Dermis microvascular lymphatic vessel endothelial cell (primary cell): ENCODE data around the gene MOSPD3. TPM values are rescaled to one million over a fixed set of nuclear protein-coding genes. Genes with fewer than 3 reads are reported as not detected.
"Not testable (repeated sequence)": the region's sequence is repeated elsewhere in the genome, so short reads cannot be mapped to it uniquely, and the experiment has no call there.

Experiments used
- DNase-seq, 2 donors: peaks; one replicate each; pipeline versions ENCODE4 v3.0.0 to v3.0.0-alpha.2; 2010; ENCODE audit warnings: low read depth in 2 of 2
- total RNA-seq: library from RNA; depleted of rRNA; stranded (reverse); fragments of >200 nt; gene quantifications from 2 replicates; pipeline ENCODE4 v1.2.1, GENCODE V29; 2014

Gene MOSPD3
- 6.7 and 6.8 TPM in 2 replicates for total RNA-seq

GRCh38 chr7:100611983-100612729 is at the start of gene MOSPD3:
Gene MOSPD3, plus strand, starts transcription at chr7:100612540. Its CDS starts 252 bp downstream, at chr7:100612792.
- DNase-seq: peak; percentile 99 to 100

- DNase-seq: no peak
Observed at GRCh38 chr7:100563100-100563564, 49.2 kb upstream of the MOSPD3 start.

DNA sequence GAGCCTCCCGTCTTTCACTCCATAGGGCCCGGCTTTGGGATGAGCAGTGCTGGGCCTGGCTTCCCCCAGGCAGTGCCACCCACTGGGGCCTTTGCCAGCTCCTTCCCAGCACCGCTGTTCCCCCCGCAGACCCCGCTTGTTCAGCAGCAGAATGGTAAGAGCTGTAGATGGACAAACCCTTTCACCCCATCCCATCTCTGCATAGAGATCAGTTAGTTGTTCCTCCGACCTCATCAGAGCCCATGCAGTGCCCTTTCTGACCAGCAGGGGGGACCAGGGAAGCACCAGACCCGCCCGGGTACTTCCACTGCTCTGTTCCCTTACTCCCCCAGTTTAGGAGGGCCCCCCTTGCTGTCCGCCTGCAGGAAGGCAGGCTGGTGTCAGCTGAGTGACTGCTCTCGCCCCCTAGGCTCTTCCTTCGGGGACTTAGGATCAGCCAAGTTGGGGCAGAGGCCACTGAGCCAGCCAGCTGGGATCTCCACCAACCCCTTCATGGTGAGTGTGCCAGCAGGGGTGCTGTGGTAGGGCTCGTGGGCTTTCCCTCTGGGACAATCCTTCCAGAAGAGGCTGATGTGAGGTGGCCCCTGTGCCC is 48.4 kb upstream of the MOSPD3 start:
- peak; percentile 45 to 68 for DNase-seq

DNA sequence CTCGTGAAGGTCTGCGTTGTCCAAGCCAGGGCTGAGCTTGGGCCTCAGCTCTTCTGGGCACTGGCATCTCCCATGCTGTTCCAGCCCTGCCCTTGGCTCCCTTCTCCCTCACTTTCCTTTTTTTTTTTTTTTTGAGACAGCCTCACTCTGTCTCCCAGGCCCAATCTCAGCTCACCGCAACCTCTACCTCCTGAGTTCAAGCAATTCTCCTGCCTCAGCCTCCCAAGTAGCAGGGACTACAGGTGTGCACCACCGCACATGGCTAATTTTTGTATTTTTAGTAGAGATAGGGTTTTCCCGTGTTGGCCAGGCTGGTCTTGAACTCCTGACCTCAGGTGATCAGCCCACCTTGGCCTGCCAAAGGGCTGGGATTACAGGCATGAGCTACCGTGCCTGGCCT is 47.9 kb upstream of the MOSPD3 start:
- not testable (repeated sequence) for DNase-seq

DNA sequence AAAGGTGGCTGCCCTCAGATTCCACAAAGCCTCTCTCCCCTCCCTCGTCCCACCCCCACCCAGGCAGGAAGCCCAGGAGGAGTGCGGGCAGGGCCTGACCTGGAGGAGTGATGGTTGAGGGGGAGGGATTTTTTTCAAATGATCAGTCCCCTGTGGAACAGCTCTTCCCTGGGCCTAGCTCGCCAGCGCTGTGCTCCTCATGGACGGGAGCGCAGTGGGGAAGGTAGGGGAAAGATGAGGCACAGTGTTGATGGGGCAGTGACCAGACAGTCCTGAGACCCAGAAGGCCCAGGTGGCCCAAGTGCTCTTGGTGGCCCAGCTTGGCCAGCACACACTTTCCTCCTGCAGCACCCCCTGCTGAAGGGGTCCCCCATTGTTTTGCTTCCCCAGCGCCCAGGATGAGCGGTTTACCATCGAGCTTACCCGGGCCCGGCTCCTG is 47.2 kb upstream of the MOSPD3 start:
- DNase-seq: no peak

GRCh38 chr7:100566018-100566531 is 46.3 kb upstream of the MOSPD3 start:
- no peak for DNase-seq

GRCh38 chr7:100567031-100567730 is 45.2 kb upstream of the MOSPD3 start:
- DNase-seq: no peak

GRCh38 chr7:100567751-100568175 is 44.6 kb upstream of the MOSPD3 start:
- no peak for DNase-seq

- DNase-seq: no peak
Observed at GRCh38 chr7:100568176-100568895, 44.0 kb upstream of the MOSPD3 start.

DNA sequence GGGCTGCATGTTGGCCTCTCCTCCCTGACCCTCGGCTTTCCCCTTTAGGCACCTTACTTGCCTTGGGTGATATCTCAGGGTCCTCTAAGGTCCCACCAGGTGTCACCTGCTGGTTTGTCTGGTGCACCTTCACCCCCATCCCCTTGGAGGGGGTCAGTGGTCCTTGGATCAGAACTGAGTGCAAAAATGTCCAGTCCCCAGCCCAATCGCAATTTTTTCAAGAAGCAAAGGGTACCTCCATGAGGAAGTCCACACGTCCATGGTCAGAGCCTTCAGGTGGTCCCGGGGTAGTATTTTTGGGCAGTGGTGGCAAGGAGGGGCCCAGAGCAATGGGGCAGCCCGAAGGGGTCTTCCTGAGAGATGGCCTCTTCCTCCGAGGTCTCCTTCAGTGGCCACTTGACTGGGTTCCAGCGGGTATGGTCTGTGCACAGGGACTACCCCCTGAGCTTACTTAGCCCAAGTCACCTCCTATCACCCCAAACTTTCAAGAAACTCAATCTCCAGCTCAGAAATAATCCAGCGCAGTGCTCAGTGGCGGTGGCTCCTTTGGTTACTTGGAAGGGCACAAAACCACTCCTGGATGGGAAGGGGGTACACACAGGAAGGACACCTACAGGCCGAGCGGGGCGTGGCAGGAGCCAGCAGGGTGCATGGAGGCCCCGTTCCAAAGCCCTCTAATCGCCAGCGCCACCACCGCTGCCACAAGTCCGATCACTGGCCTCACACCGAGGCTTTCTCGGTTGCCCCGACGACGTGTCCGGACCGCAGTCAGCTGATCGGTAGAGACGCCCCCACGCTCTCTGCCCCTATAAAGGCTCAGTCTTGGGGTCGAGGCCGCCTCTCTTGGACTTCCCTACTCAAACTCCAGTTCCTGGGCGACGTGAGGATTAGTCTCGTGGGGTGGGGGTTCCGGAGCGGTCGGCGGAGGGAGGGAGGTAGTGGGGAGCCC is 43.2 kb upstream of the MOSPD3 start:
- DNase-seq: peak; percentile 40 to 65

GRCh38 chr7:100570954-100571828 is 41.1 kb upstream of the MOSPD3 start:
- no peak for DNase-seq

DNA sequence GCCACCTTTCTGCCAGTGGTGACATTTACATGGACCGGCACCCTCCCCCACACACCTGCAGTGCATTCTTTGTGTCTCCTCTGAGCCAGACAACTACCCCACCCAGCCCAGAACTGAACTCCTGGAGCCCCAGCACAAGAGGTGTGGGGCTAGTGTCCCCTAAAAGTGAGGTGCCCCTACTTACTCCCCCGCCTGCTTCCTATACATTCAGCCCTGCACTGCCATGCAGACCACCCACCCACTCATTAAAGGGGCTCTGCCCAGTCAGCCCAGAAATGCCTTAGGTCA is 40.6 kb upstream of the MOSPD3 start:
- no peak for DNase-seq

GRCh38 chr7:100572281-100572948 is 39.9 kb upstream of the MOSPD3 start:
- DNase-seq: no peak

GRCh38 chr7:100572949-100573675 is 39.2 kb upstream of the MOSPD3 start:
- DNase-seq: no peak

GRCh38 chr7:100573691-100574361 is 38.5 kb upstream of the MOSPD3 start, which contains the start of gene SAP25:
Gene SAP25, minus strand, starts transcription at chr7:100573900. Its CDS starts 158 bp downstream, at chr7:100573742.
- DNase-seq: no peak

- DNase-seq: no peak
Observed at GRCh38 chr7:100574362-100575205, 37.8 kb upstream of the MOSPD3 start.

DNA sequence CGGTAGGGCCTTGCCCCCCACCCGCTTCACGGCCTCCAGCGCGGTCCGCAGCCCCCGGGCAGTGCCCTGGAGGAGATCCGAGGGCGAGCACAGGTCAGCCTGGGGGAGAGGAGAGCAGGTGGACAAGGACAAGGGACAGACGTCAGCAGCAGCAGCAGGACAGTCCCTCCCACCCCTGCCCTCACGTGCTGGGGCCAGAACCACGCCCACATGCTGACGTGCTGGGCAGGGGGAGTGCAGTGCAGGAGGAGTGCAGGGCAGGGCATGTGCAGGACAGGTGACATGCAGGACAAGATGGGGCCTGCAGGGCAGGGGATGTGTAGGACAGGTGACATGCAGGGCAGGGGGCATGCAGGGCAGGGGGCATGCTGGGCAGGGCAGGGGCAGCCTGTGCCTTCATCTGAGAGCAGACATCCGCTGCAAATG is 37.1 kb upstream of the MOSPD3 start:
- no peak for DNase-seq
